GOT3 (cell line): ENCODE results near the gene TACC2.

Experiments used
- DNase-seq: peaks from one replicate; lab custom pipeline; 2025; ENCODE audit warnings: mixed read lengths; lab: John Stamatoyannopoulos, UW

The TACC2 gene

DNA sequence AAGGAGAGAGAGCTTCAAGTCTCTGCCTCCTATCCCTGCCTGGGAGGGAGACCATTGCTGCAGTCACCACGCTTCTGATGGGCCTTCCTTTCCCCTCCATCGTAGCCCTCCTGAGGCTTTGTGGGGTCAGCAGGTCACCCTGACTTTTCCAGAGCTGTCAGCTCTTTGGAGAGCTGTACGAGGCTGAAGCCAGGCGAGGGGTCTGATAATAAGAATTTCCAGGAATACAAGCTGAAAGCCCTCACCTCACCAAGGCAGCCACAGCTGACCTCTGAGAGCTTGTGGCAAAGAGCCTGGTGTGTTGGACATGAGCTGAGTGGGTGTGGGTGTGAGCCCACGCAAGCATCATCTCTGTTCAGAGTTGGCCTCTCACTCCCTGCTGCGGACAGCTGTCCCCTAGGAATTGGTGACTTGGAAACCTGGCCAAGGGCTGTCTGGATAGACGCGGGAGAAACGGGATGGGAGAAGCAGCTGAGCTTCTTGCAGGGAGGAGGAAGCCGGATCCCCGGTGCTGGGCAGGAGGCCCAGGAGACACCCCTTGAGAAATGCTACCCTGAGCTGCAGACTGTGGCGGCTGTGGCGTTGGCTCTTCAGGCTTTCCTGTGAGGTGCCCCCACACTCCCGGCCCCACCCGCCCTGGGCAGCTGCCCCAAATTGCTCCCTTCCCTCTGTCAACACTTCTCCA lies 160.1 kb downstream of the TACC2 start:
- DNase-seq, result no peak

DNA sequence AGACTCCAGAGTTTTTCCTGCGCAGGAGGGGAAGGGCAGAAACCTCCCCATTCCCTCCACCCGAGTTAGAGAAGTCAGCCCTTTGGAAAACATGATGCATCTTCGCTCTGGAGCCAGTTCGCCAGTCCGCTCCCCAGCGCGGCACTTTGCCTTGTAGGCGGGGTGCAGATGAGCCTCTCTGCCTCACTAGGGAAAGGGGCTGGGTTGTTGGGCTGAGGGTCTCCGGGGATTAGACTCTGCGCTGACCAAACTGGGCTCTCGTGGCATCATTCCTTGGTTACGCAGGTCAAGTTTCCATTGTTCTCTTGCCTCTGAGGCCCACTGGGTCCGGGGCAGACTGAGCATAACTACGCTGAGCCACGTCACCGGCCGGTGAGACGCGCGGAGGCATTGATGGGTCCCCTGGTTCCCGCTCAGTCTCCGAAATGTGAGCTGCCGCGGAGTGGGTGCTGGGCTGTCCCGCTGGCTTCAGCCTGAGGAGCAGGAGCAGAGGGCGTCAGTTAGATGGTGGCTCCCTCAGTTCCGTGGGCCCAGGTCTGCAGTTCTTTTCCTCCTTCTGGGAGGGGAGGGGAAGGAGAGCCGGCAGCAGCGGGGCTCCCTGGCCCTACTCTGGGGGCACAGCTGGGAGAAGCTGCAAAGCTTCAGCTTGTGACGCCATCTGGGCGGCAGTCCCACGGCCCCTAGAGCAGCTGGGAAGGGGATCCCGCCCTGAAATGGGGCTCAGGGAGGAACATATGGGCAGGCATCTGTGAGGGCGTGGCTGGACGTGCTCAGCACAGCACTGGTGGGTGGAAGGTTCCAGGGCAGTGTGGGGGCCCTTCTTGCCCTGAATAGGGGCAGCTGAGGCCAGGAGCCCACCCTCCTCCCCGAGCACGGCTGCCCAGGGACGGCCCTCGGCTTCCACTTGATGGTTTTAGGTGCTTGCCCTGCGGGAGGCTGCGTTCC lies 160.9 kb downstream of the TACC2 start:
- DNase-seq, result no peak

DNA sequence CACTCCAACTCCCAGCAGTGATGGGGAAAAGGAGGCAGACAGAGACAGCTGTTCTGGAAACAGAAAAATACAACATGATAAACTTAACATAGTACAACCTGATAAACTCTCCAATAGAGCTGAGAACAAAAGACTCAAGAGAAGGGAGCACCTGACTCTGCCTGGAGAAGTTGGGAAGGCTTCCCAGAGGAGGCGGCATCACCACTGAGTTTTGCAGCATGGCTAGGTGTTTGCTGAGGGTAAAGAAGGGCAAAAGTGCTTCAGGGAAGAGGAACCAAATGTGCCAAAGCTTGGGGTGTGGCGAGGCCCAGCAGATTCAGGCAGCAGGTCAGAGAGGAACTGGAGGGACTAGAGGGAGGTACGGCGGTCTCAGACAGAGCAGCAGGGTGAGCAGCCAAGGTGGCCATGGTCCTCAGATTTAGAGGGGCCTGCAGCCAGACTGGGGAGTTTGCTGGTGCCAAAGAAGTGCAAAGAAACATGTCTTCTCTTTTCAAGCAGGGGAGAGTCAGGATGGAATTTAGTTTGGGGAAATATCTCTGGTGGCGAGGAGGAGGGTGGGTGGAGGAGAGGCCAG lies 162.2 kb downstream of the TACC2 start:
- DNase-seq, result no peak

DNA sequence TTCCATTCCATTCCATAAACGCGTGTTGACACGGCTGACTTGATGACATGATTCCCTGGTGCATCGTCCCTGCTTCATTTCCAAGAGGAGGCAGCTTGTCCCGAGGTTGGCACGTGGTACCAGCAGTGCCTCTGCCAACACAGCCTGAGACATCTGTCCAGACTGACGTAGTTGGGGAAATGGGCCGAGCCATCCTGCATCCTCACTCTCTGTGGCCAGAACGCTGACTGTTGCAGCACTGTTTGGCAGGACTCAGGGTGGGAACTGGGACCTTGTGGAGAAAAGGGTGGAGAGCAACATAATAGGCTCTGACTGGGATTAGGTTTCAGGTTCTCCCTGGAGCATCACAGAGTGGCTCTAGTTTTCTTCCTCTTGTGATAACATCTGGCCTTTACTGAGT lies 163.6 kb downstream of the TACC2 start:
- DNase-seq, result peak; percentile 27

DNA sequence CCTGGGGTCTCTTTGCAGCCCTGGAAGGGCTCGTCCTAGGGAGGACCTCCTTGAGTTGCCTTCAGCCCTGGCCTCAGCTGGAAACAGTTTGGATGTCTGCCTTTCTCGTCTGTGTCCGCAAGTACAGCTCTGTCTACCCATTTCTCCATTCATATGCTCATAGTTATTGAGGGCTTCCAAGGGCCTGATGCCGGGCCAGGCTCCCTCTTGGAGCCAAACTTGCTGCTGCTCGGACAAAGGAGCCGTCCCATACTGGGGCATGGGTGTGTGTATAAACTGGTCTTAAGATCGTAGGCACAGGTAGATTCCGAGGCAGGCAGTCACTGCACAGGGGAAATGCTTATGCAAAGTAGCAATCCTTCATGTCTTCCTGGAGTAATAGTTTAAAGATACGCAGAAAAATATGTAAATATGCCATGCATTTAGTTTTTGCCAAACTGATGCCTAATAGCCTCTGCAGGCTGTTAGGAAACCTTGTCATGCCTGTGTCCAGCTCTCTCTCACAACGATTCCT lies 165.1 kb downstream of the TACC2 start:
- DNase-seq, result no peak

DNA sequence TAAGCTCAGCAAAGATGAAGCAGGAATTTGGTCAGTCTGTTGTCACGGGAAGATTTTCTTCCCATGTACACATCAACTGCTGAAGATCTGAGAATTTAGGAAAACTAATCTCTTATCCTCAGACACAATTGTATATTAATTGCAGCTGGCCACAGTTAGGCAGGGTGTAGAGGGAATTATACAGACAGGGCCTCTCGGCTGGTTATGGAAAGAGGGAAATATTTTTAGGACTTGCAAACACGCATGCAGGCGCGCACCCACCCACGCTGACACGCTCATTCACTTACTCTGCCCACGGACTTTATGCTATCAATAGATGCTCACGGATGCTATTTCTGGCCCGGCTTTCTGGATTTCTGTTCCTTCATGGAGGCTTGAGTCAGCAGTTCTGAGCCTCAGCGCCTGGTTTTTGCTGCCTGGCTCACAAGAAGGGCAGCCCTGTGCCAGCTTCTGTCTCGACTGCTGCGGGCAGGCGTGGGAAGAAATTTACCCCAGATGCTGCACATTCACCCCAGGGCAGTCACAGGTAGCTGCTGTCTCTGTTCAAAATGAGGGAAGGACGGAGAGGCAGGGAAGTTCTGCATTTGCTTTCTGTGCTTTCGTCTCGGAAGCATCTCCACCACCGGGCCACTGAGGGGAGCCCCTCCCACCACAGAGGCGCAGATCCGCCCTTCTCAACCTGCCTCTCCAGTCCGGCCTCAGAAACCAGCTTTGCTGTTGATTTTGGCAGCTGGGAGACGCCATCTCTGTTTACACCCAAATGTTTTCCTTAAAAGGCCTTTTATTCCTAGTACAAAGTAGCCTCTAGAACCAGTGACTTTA lies 165.8 kb downstream of the TACC2 start:
- DNase-seq, result no peak

DNA sequence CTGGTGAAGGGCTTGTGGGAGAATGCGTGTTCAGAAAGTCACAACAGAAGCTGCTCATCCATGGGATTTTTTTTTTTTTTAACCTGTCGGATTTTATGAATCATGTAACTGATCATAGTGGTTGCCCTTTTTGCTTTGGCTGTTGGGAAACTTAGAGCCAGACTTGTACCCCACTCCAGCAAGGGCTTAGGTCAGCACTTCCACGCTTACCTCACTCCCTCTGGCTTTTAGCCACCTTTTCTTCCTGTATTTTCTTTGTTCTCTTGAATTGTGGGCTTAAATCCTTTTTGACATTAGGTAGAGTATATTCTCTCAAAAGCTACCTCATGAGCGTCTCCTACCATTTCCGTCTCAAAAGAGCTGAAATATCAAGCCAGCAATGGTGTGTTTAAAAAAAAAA lies 168.5 kb downstream of the TACC2 start:
- DNase-seq, result no peak

DNA sequence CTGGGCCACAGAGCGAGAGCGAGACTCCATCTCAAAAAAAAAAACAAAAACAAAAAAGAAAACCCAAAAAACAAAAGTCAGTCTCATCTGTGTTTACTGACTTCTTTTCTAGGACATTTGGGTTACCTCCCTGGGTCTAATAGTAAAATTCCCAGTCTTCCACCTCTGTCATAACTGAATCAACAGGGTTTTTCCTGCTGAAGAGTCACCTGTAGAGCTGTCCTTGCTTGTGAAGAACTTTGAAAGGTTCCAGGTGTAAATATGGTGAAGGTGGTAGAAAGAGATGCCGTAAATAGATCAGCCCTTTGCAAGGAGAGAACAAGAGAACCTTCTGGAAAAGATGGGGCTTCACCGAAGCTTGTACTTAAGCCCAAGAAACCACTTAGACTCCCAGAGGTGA lies 169.4 kb downstream of the TACC2 start:
- DNase-seq, result no peak

DNA sequence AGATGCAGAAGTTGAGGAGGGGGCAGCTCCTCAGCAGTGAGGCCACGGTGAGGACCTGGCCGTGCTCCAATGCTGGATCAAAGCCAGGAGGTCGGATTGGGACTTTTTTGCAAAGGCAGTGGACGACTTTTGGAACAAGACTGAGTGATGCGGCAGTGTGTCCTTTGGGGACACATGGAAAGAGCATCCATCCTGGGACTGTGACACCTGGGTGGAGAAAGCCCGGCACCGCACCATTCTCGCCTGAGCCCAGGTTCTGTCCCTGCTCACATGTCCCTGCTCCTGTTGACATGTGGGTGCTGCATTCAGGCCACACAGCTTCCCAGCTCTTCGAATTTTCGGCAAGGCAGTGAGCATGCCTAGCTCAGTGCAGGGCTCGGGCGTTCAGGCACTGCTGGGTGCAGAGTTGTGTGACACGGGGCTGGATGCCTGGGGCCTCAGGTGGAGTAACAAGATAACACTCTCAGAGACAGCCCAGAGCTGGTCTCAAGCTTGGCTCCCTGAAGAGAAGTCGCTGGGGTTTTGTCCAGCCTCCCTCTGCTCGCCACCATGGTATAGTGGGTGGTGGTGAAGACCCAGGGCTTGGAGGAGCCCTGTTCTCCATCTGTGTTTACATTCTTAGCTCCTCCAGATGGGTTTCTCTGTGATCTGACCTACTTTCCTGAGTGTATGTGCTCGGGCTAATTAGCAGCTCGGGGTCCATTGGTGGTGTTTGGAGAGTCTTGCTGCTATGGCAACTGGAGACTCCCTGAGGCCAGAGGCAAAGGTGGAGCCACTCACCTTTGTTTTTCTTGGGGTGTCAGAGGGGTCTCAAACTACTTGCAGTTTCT lies 170.4 kb downstream of the TACC2 start:
- no peak for DNase-seq

DNA sequence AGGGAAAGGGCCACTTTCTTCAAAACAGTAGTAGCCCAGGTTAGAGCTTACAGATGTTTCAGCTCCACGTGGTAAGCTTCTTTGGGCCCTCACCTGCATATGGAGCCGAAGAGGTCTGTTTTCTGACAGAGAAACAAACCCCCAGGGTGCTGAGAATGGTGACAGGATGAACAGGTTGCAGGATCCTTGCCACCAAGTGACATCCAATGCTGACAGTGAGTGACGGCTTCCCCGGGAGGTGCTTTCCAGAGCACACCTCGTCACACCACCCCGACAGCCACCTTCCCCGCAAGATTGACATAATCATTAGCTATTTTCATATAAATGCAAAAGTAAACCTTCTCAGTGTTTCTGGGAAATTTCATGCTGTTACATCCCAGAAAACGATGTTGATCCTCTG lies 172.8 kb downstream of the TACC2 start:
- DNase-seq, result no peak

DNA sequence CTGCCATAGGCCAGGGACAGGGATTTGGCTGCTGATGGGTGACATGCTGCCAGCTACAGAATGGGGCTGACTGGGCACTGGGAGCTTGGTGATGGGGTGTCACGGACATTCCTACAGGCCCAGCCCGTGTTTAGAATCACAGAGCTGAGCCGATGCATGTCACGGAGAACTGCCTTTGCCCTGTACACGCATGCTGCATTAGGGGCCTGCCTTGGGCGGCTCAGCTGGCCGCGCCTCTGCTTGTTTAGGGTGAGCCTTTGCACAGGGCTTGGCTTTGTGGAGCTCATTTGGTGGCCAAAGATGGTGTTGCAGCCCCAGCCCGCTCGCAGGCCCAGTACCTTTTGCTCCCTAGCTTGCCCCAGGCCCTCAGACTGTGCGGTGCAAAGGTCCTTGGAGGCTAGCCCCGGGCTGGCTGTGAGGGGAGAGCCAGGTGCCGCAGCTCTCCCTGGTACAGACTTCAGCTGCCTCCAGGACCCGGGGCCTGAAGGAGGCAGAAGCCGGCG lies 173.8 kb downstream of the TACC2 start:
- no peak for DNase-seq

DNA sequence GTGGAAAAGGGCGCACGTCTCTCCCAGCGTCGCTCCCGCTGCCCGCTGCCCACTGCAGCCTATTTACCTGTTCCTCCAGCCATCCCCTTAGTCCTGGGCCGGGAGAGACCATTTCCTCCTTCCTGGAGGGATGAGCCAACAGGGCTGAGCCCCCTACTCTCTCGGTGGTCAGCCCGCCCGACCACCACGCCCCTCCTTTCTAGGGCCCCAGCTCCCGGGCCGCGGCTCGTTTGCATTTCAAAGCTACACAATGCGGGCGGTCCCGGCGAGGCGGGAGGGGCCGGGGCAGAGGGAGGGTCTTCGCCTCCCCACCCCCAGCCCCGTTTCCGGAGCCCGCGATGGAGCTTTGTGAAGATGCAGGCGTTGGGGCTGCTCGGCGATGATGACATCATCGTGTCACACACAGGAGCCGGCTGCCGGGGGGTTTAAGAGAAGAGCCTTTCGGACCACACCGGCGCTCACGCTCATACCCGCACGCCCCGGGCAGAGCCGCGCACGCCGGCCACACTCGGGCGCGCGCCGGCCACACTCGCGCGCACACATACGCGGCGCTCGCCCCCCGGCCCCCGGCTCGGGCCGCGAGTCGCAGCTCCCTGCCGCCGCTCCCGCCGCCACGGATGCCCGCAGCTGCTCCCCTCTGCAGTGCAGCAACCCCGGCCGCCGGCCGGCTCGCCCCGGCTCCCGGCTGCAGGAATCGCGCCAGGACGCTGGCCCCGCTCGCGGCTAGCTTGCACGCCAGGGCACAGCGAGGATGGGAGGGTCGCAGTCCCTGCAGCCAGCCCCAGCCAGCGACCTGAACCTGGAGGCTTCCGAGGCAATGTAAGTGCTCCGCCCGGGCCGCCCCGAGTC lies 174.4 kb downstream of the TACC2 start:
- no peak for DNase-seq

DNA sequence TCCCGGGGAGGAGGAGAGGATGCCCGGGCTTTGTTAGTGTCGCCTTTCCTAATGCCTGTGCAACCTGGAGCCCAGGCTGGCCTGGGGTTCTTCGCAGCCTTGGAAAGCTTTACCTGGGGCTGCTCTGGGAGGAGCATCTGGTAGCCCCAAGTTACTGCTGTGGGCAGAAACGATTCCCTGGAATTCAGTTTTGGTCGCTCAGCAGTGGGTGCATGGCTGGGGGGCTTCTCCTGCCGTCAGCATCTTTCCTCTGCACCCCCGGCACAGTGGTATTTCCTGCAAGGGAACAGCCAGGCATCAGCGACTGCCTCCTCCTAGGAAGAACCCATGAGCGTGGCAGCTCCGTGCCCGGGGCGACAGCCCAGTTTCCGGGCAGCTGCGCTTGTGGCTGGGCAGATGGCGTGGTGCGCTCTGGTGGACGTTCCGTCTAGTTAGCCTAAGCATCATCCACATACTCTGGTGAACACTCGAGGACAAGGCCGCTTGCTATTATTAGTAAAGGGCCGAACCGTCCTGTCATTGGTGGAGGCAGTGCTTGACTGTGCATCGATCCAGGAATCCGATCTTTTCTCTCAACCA lies 175.1 kb downstream of the TACC2 start:
- DNase-seq, result no peak

DNA sequence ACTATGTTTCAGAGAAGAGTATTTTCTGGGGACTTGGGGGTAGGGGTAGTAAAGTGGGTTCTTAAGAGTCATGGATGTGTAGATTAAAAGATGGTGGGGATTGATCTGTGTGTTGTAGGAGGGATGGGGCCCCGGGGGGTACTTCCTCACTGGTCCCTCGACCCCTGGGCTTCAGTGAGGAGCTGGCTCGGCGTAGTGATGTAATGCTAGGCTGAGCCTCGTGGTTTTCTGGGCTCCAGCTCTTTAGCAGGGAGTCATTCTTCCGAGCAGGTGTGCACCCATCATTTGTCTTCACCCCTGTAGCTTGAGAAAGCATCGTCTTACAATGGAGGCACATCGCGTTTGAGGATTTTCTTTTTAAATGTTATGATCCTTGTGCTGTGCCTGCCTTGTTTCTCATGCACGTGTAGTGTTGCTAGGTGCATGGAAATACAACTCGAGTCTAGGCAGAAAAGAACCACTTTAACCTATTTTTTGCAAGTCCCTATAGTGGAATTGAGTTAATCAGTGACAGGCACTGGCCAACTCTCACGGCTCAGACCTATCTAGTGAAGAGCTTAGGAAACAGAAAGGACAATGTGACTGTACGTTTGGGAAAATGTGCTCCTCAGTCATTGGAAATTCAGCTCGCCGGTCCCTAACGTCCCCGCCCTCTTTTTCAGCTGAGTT lies 176.0 kb downstream of the TACC2 start:
- no peak for DNase-seq

DNA sequence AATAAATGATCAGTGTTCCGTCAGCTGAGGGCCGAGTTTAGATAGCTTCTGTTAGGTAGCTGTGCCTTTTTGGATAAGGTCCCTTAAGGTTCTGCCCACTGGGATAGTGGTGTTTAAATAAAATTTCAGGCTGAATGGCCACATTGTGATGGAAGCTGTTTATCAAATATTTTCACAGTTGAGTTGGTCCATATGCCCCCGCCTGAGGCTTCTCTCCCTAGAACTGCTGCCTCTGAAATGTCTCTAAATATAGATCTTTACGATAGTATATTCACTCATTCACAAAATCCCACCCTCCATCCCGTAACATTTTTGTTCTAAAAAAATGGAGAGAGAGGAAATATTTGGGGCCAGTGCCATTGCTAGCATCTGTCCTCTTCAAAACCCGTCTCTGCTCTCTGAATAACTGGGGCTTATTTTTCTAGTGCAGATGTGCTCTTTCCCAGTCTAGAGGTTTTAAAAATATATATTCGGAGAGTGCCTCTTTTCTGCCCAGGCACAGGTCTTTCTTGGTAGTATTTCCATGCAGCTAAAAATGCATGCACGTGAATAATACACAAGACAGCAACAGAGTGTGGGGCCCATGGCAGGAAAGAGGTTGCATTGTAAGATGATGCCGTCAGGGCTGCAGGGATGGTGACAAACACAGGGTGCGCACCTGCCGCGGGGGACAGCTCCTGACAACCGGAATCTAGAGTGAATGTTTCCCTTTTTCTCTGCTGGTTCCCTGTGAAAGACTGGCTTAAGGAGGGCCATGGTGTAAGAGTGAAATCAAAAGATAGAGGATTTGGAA lies 176.7 kb downstream of the TACC2 start:
- no peak for DNase-seq

DNA sequence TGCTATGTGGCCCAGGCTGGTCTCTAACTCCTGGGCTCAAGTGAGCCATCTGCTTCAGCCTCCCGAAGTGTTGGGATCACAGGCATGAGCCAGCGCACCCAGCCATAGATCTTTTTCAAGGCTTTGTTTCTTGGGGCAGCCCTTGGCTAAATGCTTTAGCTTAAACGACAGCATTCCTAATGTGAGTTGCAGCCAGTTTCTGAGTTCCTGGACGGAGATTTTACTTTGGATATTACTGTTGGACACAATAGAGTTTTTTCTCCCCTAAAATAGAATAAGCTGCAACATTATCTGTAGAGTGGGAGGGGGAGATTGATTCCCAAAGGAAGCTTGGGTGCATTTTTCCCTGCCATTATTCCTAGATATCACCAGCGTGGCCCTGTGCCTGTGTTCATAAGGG lies 179.1 kb downstream of the TACC2 start:
- DNase-seq, result no peak

DNA sequence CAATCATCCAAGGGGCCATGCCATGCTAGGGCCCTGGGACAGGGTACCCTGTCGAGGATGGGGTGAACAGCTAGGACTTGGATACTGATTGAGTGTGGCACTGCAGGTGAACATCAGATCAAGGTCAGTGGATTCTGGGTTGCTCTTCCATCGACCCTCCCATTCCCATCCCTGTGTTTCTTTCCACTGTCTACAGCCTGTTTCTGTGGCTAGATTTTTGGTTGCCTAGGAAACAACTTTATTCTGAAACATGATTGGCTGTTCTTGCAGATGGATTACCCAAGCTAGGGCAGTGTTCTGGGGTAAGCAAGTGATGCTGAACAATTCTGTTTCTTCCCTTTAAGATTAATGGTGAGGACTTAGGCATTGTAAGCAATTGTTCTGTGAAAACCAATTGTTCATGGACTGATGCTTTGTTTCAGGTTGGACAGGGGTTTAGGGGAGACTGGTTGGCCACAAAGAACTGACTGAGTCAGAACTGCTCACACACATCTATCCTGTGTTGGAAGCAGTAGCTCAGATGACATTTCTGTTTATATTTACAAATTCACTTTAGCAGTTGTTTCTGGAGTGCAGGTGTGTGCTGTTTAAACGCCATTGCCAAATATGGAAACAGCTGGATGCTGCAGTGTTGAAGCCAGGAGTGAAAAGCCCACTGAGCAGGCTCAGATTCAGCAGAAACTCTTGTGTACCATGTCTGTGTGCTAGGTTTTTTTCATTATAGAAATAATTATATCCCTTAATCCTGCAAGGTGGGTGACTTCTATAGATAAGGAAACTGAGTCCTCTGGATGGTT lies 179.8 kb downstream of the TACC2 start:
- no peak for DNase-seq
